RPMI8226 (cell line): ENCODE data around the gene PPARA.

ENCODE experiments used
- DNase-seq: peaks from one replicate; pipeline ENCODE4 v3.0.0-alpha.2; 2015

PPARA gene

DNA sequence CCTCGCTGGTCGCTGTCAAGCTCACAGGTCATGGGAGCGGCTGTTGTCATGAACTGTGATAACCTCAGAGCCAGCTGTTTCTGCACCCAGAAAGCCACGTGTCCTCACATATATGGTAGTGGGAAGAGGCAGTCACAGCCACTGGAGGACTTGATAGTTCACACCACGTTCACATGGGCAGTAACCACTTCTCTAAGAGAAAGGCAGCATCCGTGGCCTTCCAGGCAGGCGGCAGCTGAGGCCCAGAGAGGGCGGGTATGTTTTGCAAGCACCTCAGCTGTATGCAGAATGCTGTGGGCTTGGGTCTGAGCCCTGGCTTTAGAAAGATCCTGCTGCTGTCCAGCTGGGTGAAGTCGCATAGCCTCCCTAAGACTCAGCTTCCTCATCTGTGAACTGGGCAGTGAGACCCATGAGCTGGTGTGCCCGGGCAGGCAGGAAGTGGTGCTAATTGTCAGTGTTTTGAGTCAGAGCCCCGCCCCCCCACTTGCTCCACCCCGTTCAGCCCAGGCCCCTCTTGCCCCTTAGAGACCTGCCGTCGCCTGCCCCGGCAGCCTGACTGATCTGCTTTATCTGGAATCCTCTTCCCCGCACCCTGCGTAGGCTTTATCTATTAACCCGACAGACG lies 130.8 kb downstream of the PPARA start:
- DNase-seq: no peak

DNA sequence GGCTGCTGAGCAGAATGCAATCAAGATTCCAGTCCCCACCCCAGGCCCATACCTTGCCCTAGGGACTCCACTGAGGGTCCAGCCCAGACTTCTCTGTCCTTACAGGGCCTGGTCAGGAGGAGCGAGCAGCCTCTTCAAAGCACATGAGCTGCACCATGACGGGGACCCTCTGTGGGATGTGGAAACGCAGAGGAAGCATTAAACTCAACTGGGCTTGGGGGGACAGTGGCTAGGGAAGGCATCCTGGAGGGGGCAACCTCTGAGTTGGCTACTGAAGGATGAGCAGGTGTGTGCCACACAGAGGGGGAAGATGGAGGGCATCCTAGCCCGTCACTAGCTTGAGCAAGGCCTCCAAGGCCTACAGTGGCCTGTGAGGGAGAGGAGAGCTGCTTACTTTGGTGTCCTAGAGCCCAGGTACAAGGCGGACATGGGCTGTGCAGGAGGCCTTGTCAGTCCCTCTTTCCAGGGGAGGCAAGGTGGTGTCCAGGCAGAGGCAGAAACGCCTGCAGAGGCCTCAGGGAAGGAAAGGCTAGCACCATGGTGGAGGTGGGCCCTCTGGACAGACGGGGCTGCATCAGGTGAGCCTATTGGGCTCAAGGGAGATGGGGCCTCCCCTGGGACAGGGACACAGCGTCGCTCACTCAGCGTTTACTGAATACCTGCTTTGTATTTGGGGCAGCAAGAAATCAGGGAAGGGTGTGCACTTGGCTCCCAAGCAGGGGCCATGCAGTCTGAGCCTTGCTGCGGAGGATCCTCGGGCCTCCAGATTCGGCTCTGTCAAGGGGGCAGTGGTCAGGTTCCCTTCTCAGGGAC lies 131.7 kb downstream of the PPARA start:
- DNase-seq: no peak

GRCh38 chr22:46286006-46286405 lies 135.7 kb downstream of the PPARA start:
- DNase-seq: no peak

GRCh38 chr22:46286941-46287872 lies 136.9 kb downstream of the PPARA start:
- DNase-seq: no peak

DNA sequence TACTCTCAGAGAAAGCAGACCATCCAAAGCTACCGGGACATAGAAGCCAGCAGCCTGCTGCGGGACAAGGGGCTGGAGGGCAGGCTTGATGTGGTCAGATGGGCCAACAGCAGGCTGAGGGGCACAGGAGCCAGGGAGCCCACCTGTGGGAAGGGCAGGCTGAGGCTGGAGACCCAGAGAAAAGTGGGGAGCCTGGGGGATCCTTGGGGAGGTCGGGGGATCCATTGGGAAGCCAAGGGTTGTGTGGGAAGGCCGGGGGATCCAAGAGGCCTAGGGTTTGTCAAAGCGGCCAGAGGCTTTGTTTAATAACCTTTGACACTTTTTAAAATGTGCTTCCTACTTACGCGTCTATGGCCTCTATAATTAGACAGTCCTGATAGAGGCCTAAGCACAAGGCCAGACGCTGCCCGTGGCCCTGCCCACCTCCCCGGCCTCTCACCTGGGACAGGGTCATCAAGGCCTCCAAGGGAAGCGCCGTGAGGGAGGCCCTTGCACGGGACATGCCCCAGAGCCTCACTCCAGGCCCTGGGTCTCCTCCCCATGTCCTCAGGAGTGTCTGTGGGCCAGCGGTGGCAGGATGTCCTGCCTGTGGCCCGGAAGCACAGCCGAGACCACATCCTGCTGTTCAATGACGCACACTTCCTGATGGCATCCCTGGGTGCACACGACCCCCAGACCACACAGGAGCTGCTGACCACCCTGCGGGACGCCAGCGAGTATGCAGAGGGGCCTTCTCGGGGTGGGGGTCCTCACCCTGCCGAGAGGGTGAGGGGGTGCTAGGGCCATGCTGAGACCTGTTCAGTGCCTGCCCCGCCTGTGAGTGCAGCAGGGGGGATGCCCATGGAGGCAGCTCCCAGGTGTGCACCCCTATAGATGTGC lies 137.8 kb downstream of the PPARA start:
- no peak for DNase-seq

- no peak for DNase-seq
Observed at GRCh38 chr22:46288846-46289243, 138.5 kb downstream of the PPARA start.

- DNase-seq: no peak
Observed at GRCh38 chr22:46289244-46289891, 139.0 kb downstream of the PPARA start.

- no peak for DNase-seq
Observed at GRCh38 chr22:46290121-46290842, 140.0 kb downstream of the PPARA start.

- no peak for DNase-seq
Observed at GRCh38 chr22:46290843-46291785, 140.8 kb downstream of the PPARA start.

GRCh38 chr22:46292173-46292572 lies 141.8 kb downstream of the PPARA start:
- DNase-seq: no peak

GRCh38 chr22:46292732-46293131 lies 142.4 kb downstream of the PPARA start:
- DNase-seq: no peak
